HG03159 (cell line): ENCODE data around the gene FAM81B.

Source experiments
- ATAC-seq: cut with Tn5 transposase; IDR thresholded peaks from one replicate; pipeline ENCODE4 v1.9.1; 2021; ENCODE audit warnings: mild to moderate bottlenecking, moderate library complexity; ENCODE audit not compliant: unreplicated experiment

The FAM81B gene

GRCh38 chr5:95398989-95399388 lies 7.8 kb downstream of the FAM81B start:
- ATAC-seq, result no peak

- ATAC-seq, result no peak
Observed at GRCh38 chr5:95401626-95402025, 10.5 kb downstream of the FAM81B start.

DNA sequence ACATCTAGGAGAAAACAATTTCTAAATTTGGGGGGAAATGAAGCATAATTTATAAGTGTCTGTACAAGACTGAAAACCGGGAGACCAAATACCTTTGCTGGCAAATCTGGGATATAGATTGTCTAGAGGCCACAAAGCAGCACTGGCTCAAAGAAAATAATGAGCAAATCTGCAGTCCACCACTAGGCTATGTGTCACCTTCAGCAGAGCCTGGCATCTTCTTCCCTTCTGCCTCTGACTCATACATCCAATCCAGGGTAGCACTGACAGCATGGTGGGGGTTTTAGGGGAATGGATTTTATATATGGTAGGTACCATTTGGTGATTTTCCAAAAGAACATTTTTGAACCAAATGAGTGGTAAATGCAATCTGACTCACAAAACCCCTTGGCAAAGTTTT lies 12.8 kb downstream of the FAM81B start:
- ATAC-seq, result no peak

- ATAC-seq, result no peak
Observed at GRCh38 chr5:95406426-95407090, 15.4 kb downstream of the FAM81B start.

GRCh38 chr5:95410279-95410678 lies 19.1 kb downstream of the FAM81B start:
- no peak for ATAC-seq

- ATAC-seq, result no peak
Observed at GRCh38 chr5:95411474-95411873, 20.3 kb downstream of the FAM81B start.

DNA sequence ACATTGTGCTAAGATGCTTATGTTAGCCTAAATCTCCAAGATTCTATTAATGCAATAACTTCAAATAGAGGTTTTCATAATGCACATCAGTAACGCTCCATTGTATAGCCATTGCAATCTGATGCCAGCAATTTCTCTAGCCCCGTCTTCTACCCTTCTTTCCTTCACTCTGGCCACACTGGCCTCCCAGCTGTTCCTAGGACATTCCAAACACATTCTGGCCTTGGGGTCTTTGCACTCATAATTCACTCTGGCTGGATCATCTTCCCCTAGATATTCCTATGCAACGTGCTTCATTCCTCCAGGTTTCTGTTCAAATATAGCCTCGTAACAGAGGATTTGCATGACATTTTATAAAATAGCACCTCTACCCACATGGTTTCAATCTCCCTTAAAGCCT lies 23.3 kb downstream of the FAM81B start:
- no peak for ATAC-seq

- no peak for ATAC-seq
Observed at GRCh38 chr5:95417971-95418370, 26.8 kb downstream of the FAM81B start.

- no peak for ATAC-seq
Observed at GRCh38 chr5:95422838-95423237, 31.7 kb downstream of the FAM81B start.

DNA sequence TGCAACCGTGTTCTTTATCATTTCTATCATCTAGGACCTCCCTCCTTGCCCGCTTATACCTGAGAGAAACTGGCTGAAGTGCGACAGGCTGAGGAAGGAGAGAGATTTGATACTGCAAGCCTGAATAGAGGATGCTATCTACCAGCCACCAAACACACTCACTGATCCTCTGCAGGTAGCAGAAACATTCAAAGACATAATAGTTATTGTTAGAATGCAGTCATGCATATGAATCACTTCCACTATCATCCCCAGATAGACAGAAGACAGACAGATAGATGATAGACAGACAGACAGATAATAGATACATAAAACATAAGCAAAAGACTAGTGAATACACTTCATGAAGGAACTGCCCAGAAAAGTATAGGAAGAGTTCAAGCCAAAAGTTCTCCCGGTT lies 32.9 kb downstream of the FAM81B start:
- ATAC-seq, result peak; percentile 48

GRCh38 chr5:95424526-95424925 lies 33.4 kb downstream of the FAM81B start:
- peak; percentile 84 for ATAC-seq

DNA sequence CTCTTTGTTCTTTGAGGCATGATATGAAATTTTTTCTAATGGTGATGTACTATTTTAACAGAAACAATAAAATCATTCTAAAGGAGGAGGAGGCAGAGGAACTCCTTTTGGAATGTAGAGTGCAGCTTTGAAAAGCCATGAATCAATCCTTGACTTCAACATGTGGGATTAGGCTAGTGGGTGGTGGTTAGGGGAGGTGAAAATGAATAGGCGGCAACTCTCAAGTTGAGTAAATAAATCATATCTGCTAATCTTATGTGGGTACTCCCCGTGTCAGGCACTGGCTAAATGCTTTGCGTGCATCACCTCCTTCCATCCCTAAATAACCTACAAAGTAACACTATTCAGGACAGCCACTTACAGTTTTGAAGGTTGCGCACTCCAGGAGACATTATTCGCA lies 35.1 kb downstream of the FAM81B start:
- no peak for ATAC-seq

DNA sequence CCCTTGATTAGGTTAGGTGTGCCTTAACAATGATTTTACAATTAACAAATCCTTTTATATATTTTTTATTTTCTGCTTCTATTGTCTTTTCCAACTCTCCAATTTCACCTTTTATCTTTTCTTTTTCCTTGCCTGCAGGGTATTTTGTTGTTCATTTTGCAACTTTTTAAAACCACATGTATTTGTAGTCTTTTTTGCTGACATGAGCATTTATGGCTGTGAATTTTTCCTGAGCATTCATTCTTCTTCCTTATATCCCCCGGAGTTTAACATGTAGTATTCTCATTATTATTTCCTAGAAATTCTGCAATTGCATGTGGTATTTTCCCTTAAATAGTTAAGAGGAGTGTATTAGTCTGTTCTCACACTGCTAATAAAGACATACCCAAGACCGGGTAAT lies 41.6 kb downstream of the FAM81B start:
- no peak for ATAC-seq

DNA sequence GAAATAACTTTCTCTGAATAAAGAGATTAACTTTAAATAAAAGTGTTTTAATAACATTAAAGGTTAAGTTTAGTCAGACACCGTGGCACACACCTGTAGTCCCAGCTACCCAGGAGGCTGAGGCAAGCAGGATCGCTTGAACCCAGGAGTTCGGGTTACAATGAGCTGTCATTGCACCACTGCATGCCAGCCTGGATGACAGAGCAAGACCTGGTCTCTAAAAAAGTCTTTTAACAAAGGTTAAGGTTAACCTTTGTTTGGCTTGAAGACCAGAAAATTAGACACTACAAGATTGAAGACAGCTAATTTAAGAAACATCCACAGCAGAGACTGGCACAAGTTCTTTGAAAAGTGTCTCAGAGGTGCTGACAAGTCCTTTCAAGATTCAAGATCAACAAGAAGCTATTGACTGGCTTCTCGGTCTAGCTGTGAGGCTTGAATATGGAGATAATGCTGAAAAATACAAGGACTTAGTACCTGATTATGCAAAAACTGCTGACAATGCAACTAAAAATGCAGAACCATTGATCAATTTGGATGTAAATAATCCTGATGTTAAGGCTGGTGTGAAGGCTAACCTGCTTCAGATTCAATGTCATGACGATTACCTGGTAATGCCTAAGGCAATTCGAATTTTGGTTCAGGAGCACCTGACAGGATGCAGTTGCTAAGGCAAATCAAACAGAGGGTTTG lies 48.8 kb downstream of the FAM81B start:
- ATAC-seq, result no peak

- ATAC-seq, result no peak
Observed at GRCh38 chr5:95440825-95441224, 49.7 kb downstream of the FAM81B start.

- no peak for ATAC-seq
Observed at GRCh38 chr5:95441636-95442035, 50.5 kb downstream of the FAM81B start.

GRCh38 chr5:95445442-95445841 lies 54.3 kb downstream of the FAM81B start:
- no peak for ATAC-seq

- no peak for ATAC-seq
Observed at GRCh38 chr5:95445995-95446394, 54.8 kb downstream of the FAM81B start.

GRCh38 chr5:95446560-95447221 lies 55.5 kb downstream of the FAM81B start:
- no peak for ATAC-seq

GRCh38 chr5:95447961-95448360 lies 56.8 kb downstream of the FAM81B start:
- no peak for ATAC-seq

GRCh38 chr5:95448789-95449188 lies 57.6 kb downstream of the FAM81B start:
- no peak for ATAC-seq

GRCh38 chr5:95449460-95449859 lies 58.3 kb downstream of the FAM81B start:
- ATAC-seq, result no peak
